Sigmoid colon (tissue), 4 donors: ENCODE data around the gene PREP.

Experiments used
- POLR2A ChIP-seq, 2 donors: fragments of 450-650 bp; IDR thresholded peaks; one replicate each; pipeline ENCODE4 v1.6.1; 2016; ENCODE audit warnings: antibody characterized with exemption in 2 of 2, mild to moderate bottlenecking in 2 of 2, moderate library complexity in 2 of 2
- POLR2AphosphoS5 ChIP-seq, 4 donors: sonication (generic); formaldehyde crosslinking; IDR thresholded peaks; one replicate each; pipeline ENCODE4 v1.6.1; 2017; ENCODE audit warnings: antibody characterized with exemption in 4 of 4
- TF ChIP-seq, protein P1 (sequence below), 4 experiments: fragments of 450-650 bp in 3 of 4; fragments of 200-600 bp in 1 of 4; IDR thresholded peaks; one replicate each; pipeline ENCODE4 v1.5.1; 2016 to 2019; ENCODE audit warnings: antibody characterized with exemption in 4 of 4, mild to moderate bottlenecking in 3 of 4, moderate library complexity in 2 of 4

DNA sequence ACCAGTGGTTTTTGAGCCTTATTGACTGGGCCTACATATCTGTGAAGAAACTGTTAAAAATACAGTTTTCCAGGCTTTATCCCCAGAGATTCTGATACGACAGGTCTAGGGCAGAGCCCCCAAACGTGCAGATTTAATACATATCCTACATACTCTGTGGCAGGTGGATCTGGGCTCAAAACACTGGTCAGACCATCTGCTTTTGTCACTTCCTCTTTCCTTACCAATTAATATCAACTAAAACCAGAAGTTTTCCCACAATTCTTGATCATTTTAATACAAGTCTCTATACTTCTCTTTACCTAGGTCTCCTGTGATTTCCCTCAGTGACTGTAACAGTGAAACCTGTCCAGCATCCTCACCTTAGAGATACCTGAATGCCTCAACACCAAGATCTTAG, 108.8 kb downstream of the PREP start:
- TF ChIP-seq, protein P1, sequence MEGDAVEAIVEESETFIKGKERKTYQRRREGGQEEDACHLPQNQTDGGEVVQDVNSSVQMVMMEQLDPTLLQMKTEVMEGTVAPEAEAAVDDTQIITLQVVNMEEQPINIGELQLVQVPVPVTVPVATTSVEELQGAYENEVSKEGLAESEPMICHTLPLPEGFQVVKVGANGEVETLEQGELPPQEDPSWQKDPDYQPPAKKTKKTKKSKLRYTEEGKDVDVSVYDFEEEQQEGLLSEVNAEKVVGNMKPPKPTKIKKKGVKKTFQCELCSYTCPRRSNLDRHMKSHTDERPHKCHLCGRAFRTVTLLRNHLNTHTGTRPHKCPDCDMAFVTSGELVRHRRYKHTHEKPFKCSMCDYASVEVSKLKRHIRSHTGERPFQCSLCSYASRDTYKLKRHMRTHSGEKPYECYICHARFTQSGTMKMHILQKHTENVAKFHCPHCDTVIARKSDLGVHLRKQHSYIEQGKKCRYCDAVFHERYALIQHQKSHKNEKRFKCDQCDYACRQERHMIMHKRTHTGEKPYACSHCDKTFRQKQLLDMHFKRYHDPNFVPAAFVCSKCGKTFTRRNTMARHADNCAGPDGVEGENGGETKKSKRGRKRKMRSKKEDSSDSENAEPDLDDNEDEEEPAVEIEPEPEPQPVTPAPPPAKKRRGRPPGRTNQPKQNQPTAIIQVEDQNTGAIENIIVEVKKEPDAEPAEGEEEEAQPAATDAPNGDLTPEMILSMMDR (IDR thresholded peaks at IDR 0.05): no peak
- TF ChIP-seq POLR2A (IDR thresholded peaks at IDR 0.05) (no peak), POLR2AphosphoS5 (IDR thresholded peaks at IDR 0.05) (no peak)
